Activated CD4-positive, alpha-beta T cell treated with anti-CD3 and anti-CD28 coated beads for 24 hours (primary cell): ENCODE results near the gene PRDX3.
"Not testable (repeated sequence)": the region's sequence is repeated elsewhere in the genome, so short reads cannot be mapped to it uniquely, and the experiment has no call there.

Source experiments
- DNase-seq, 2 donors: peaks; one replicate each; pipeline ENCODE4 v3.0.0-alpha.2; 2020; ENCODE audit warnings: low read depth in 2 of 2

The PRDX3 gene

GRCh38 chr10:119206603-119207365, 28.2 kb upstream of the PRDX3 start:
- DNase-seq: peak; percentile 51 to 58

GRCh38 chr10:119205894-119206602, 27.4 kb upstream of the PRDX3 start:
- peak in 1 of 2 donors; percentile 25 for DNase-seq

GRCh38 chr10:119203006-119203405, 24.4 kb upstream of the PRDX3 start:
- no peak for DNase-seq

- no peak for DNase-seq
Observed at GRCh38 chr10:119201233-119201632, 22.6 kb upstream of the PRDX3 start.

GRCh38 chr10:119199231-119199992, 20.8 kb upstream of the PRDX3 start:
- DNase-seq: no peak

- peak in 1 of 2 donors; percentile 22 for DNase-seq
Observed at GRCh38 chr10:119198438-119198837, 19.8 kb upstream of the PRDX3 start.

GRCh38 chr10:119197921-119198320, 19.3 kb upstream of the PRDX3 start:
- DNase-seq: no peak

GRCh38 chr10:119191881-119192280, 13.3 kb upstream of the PRDX3 start:
- DNase-seq: no peak

- no peak for DNase-seq
Observed at GRCh38 chr10:119190954-119191785, 12.6 kb upstream of the PRDX3 start.

- DNase-seq: no peak
Observed at GRCh38 chr10:119190353-119190752, 11.7 kb upstream of the PRDX3 start.

GRCh38 chr10:119189811-119190282, 11.2 kb upstream of the PRDX3 start:
- DNase-seq: no peak

- DNase-seq: no peak
Observed at GRCh38 chr10:119183664-119184412, 5.2 kb upstream of the PRDX3 start.

GRCh38 chr10:119180850-119181400, 2.3 kb upstream of the PRDX3 start:
- not testable (repeated sequence) for DNase-seq

- DNase-seq: peak in 1 of 2 donors; percentile 15
Observed at GRCh38 chr10:119177708-119178371, 772 bp downstream of the PRDX3 start.

- DNase-seq: no peak
Observed at GRCh38 chr10:119176166-119176565, 2.4 kb downstream of the PRDX3 start.

- no peak for DNase-seq
Observed at GRCh38 chr10:119174109-119174508, 4.5 kb downstream of the PRDX3 start.

- DNase-seq: no peak
Observed at GRCh38 chr10:119167041-119167440, 11.6 kb downstream of the PRDX3 start.

- no peak for DNase-seq
Observed at GRCh38 chr10:119166564-119166963, 12.0 kb downstream of the PRDX3 start.

GRCh38 chr10:119166118-119166500, 12.5 kb downstream of the PRDX3 start:
- DNase-seq: no peak
